Measurements from ENCODE around the gene G6PC1. TPM values are rescaled to one million over a fixed set of nuclear protein-coding genes. Genes with fewer than 3 reads are reported as not detected.

Gene G6PC1
- 0.37 TPM in 1 of 3 replicates, not detected in the others for total RNA-seq (2021)
- not detected for Bru-seq, nascent RNA
- long read RNA-seq, experiment 1: 0 reads
- long read RNA-seq, experiment 2: 0 reads
- long read RNA-seq, experiment 3: 0 reads

GRCh38 chr17:42900460-42901331 is at the start of gene G6PC1:
Gene G6PC1, plus strand, starts transcription at chr17:42900799. Its CDS starts 78 bp downstream, at chr17:42900877.
- Mint-ChIP-seq H3K27me3 (ENCODE audit: low read depth) (peaks cover 2% of the 10 kb centered on the region; the same call in 1 of the 2 replicates), H3K9me3 (no peaks in the 10 kb centered on the region; the same call in 1 of the 2 replicates), H3K4me1 (peaks cover 9% of the 10 kb centered on the region), H3K36me3 (no peaks in the 10 kb centered on the region), H3K4me3 (no peak within 1 kb of the TSS), H3K27ac (no peak within 1 kb of the TSS)
- ChIA-PET POLR2A (no interaction called here), CTCF (no interaction called here)
- TF ChIP-seq NR1H2 (CRISPR knock-in tag; IDR thresholded peaks at IDR 0.05) (no peak), GABPB1 (CRISPR knock-in tag; IDR thresholded peaks at IDR 0.05) (peak; percentile 88), SP1 (CRISPR knock-in tag; conservative IDR thresholded peaks at IDR 0.05) (no peak)
- no peak for DNase-seq (ENCODE audit: low spot score)
- no peak for ATAC-seq

DNA sequence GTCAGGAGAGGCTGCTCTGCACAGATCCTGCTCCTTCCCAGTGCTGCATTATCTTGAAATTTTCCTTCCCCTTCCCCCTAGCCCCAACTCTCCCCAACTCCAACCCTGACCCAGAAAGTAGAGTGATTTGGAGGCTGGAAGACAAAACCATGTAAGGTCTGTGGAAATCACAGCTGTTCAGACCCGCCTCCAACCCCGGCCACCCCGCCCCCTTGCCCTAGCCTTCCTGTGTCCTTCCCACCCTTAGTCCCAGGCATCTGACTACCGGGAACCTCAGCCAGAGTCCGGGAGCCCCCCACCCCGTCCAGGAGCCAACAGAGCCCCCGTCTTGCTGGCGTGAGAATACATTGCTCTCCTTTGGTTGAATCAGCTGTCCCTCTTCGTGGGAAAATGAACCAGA is 49.6 kb upstream of the G6PC1 start, which contains the start of gene AOC3:
Gene AOC3, plus strand, starts transcription at position 246 of the 400 bp plus-strand sequence. Its CDS starts 145 bp downstream, at position 391.
- Mint-ChIP-seq H3K36me3 (no peaks in the 10 kb centered on the region; the same call in 1 of the 2 replicates), H3K4me3 (no peak within 1 kb of the TSS), H3K27ac (no peak within 1 kb of the TSS; the same call in 1 of the 2 replicates), H3K27me3 (ENCODE audit: low read depth) (no peaks in the 10 kb centered on the region), H3K9me3 (no peaks in the 10 kb centered on the region), H3K4me1 (no peaks in the 10 kb centered on the region; the same call in 1 of the 2 replicates)
- no peak for TF ChIP-seq ESRRA (CRISPR knock-in tag; IDR thresholded peaks at IDR 0.05; ENCODE audit: borderline replicate concordance)
- TF ChIP-seq TCF7 (CRISPR knock-in tag; IDR thresholded peaks at IDR 0.05; ENCODE audit: low read depth): no peak
- TF ChIP-seq SMAD4 (CRISPR knock-in tag; IDR thresholded peaks at IDR 0.05): no peak
- no peak for TF ChIP-seq ELF4 (CRISPR knock-in tag; IDR thresholded peaks at IDR 0.05; ENCODE audit: low read depth)
- no peak for TF ChIP-seq CREM (CRISPR knock-in tag; IDR thresholded peaks at IDR 0.05)
- TF ChIP-seq, protein P1, sequence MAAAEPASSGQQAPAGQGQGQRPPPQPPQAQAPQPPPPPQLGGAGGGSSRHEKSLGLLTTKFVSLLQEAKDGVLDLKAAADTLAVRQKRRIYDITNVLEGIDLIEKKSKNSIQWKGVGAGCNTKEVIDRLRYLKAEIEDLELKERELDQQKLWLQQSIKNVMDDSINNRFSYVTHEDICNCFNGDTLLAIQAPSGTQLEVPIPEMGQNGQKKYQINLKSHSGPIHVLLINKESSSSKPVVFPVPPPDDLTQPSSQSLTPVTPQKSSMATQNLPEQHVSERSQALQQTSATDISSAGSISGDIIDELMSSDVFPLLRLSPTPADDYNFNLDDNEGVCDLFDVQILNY (CRISPR knock-in tag; IDR thresholded peaks at IDR 0.05): no peak
- TF ChIP-seq ATF1 (CRISPR knock-in tag; IDR thresholded peaks at IDR 0.05): no peak
- no peak for TF ChIP-seq ZNF232 (CRISPR knock-in tag; IDR thresholded peaks at IDR 0.05)
- TF ChIP-seq ARID4B (CRISPR knock-in tag; IDR thresholded peaks at IDR 0.05; ENCODE audit: borderline replicate concordance): no peak
- TF ChIP-seq, protein P2, sequence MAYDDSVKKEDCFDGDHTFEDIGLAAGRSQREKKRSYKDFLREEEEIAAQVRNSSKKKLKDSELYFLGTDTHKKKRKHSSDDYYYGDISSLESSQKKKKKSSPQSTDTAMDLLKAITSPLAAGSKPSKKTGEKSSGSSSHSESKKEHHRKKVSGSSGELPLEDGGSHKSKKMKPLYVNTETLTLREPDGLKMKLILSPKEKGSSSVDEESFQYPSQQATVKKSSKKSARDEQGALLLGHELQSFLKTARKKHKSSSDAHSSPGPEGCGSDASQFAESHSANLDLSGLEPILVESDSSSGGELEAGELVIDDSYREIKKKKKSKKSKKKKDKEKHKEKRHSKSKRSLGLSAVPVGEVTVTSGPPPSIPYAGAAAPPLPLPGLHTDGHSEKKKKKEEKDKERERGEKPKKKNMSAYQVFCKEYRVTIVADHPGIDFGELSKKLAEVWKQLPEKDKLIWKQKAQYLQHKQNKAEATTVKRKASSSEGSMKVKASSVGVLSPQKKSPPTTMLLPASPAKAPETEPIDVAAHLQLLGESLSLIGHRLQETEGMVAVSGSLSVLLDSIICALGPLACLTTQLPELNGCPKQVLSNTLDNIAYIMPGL (CRISPR knock-in tag; IDR thresholded peaks at IDR 0.05): no peak
- no peak for TF ChIP-seq MAX (CRISPR knock-in tag; IDR thresholded peaks at IDR 0.05)
- TF ChIP-seq TP53 (CRISPR knock-in tag; IDR thresholded peaks at IDR 0.05): no peak
- no peak for TF ChIP-seq NFE2L1 (CRISPR knock-in tag; IDR thresholded peaks at IDR 0.05)
- TF ChIP-seq, protein P3, sequence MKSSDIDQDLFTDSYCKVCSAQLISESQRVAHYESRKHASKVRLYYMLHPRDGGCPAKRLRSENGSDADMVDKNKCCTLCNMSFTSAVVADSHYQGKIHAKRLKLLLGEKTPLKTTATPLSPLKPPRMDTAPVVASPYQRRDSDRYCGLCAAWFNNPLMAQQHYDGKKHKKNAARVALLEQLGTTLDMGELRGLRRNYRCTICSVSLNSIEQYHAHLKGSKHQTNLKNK (CRISPR knock-in tag; IDR thresholded peaks at IDR 0.05): no peak
- no peak for TF ChIP-seq MXD4 (CRISPR knock-in tag; IDR thresholded peaks at IDR 0.05; ENCODE audit: borderline replicate concordance)
- no peak for TF ChIP-seq GRHL2 (CRISPR knock-in tag; IDR thresholded peaks at IDR 0.05; ENCODE audit: insufficient replicate concordance, severe bottlenecking)
- no peak for TF ChIP-seq CDX4 (CRISPR knock-in tag; IDR thresholded peaks at IDR 0.05; ENCODE audit: borderline replicate concordance)
- TF ChIP-seq ZNF219 (CRISPR knock-in tag; IDR thresholded peaks at IDR 0.05; ENCODE audit: borderline replicate concordance): no peak
- ATAC-seq: peak; percentile 36; the same call in 1 of the 2 replicates
- POLR2A ChIA-PET: interaction anchor here (0.6 kb wide), 1 partner anchor 17 kb away, joined by 3 read pairs; the partner anchor contains the start of gene PSME3
- DNase-seq (ENCODE audit: low spot score): no peak
- CTCF ChIA-PET: interaction anchor here (0.6 to 0.8 kb wide), 3 partner anchors 27 to 1499 kb away, joined by 3 to 6 read pairs (median 3); partner anchors contain the start of gene BECN1
